Fibroblast of lung (primary cell): ENCODE measurements around the gene UBTD1.

ENCODE experiments used
- EZH2 ChIP-seq: IDR thresholded peaks from 2 replicates; pipeline ENCODE4 v1.5.1; 2012; ENCODE audit warnings: low read length, control low read depth, mild to moderate bottlenecking; ENCODE audit errors: missing control alignments
- TF ChIP-seq, protein P1 (sequence below), 2 donors: IDR thresholded peaks in 1 of 2; conservative IDR thresholded peaks in 1 of 2; 1 replicate in 1 of 2; 2 replicates in 1 of 2; pipeline ENCODE4 v1.5.1; 2011 to 2012; ENCODE audit warnings: low read length in 2 of 2, control low read depth in 1 of 2, inconsistent platforms in 1 of 2, low read depth in 1 of 2, mild to moderate bottlenecking in 1 of 2

DNA sequence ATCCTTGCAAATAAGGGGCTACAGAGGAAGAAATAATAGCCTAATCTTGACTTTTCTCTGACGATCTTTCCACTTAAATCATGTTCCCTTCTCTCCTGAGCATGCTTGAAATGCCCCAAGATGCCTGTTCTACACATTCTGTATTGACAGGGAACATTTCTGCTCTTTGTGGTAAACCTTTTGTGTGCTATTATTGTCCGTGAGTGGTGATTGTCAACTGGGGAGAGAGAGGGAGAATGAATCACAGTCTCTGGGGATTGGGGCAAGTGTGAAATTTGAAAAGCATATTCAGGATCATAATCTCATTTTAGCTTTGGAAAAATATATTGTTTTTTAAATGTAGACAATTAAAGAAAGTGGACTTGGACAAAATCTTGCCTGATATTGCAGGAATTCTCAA lies 20.6 kb downstream of the UBTD1 start:
- TF ChIP-seq, protein P1, sequence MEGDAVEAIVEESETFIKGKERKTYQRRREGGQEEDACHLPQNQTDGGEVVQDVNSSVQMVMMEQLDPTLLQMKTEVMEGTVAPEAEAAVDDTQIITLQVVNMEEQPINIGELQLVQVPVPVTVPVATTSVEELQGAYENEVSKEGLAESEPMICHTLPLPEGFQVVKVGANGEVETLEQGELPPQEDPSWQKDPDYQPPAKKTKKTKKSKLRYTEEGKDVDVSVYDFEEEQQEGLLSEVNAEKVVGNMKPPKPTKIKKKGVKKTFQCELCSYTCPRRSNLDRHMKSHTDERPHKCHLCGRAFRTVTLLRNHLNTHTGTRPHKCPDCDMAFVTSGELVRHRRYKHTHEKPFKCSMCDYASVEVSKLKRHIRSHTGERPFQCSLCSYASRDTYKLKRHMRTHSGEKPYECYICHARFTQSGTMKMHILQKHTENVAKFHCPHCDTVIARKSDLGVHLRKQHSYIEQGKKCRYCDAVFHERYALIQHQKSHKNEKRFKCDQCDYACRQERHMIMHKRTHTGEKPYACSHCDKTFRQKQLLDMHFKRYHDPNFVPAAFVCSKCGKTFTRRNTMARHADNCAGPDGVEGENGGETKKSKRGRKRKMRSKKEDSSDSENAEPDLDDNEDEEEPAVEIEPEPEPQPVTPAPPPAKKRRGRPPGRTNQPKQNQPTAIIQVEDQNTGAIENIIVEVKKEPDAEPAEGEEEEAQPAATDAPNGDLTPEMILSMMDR (conservative IDR thresholded peaks at IDR 0.05 in 1 of 2, IDR thresholded peaks at IDR 0.05 in 1 of 2; ENCODE audit: low read depth in 1 of 2, low read length in 2 of 2) = no peak
- no peak for TF ChIP-seq EZH2
